Sigmoid colon (tissue), 7 donors: ENCODE results near the gene GTF2IRD1. TPM values are rescaled to one million over a fixed set of nuclear protein-coding genes. Genes with fewer than 3 reads are reported as not detected.
A peak's percentile ranks its signal among the peaks of the same experiment; 100 is the strongest.

Source experiments
- DNase-seq: peaks from one replicate; pipeline ENCODE4 v3.0.0-alpha.2; 2019
- H3K27ac ChIP-seq, 4 donors: fragments of 200-600 bp; sonication (generic); one replicate each; pipeline ENCODE4 v1.5.1; 2016 to 2019; ENCODE audit warnings: mild to moderate bottlenecking in 1 of 4
- H3K27me3 ChIP-seq, 3 donors: fragments of 200-600 bp; sonication (generic); one replicate each; pipeline ENCODE4 v1.5.1; 2019; ENCODE audit warnings: mild to moderate bottlenecking in 1 of 3
- H3K36me3 ChIP-seq, 4 donors: fragments of 200-600 bp; sonication (generic); one replicate each; pipeline ENCODE4 v1.5.1; 2016 to 2019
- H3K4me1 ChIP-seq, 4 donors: fragments of 200-600 bp; sonication (generic); one replicate each; pipeline ENCODE4 v1.5.1; 2017 to 2019
- H3K4me3 ChIP-seq, 4 donors: fragments of 200-600 bp; sonication (generic); one replicate each; pipeline ENCODE4 v1.5.1; 2017 to 2019; ENCODE audit warnings: mild to moderate bottlenecking in 2 of 4, moderate library complexity in 1 of 4
- H3K9me3 ChIP-seq, 4 donors: fragments of 200-600 bp in 3 of 4; sonication (generic) in 3 of 4; one replicate each; pipeline versions ENCODE4 v1.5.1 to v1.6.1; 2013 to 2019
- EP300 ChIP-seq, 4 donors: sonication (generic); formaldehyde crosslinking; IDR thresholded peaks; one replicate each; pipeline ENCODE4 v1.6.1; 2017; ENCODE audit warnings: antibody characterized with exemption in 4 of 4
- POLR2A ChIP-seq, 2 donors: fragments of 450-650 bp; IDR thresholded peaks; one replicate each; pipeline ENCODE4 v1.6.1; 2016; ENCODE audit warnings: antibody characterized with exemption in 2 of 2, mild to moderate bottlenecking in 2 of 2, moderate library complexity in 2 of 2
- POLR2AphosphoS5 ChIP-seq, 4 donors: sonication (generic); formaldehyde crosslinking; IDR thresholded peaks; one replicate each; pipeline ENCODE4 v1.6.1; 2017; ENCODE audit warnings: antibody characterized with exemption in 4 of 4
- WGBS, 2 donors: extraction: QIAGEN DNeasy Blood & Tissue Kit; methylation state at CpG; one replicate each; pipeline ENCODE4 v1.1.7; 2013; 5-methylcytosine and 5-hydroxymethylcytosine counted together
- intact Hi-C: fragments of 100-400 bp; cut with DNase I; formaldehyde crosslinking; loops from one replicate; pipeline ENCODE4 v1.15.1; 2023
- polyA plus RNA-seq, 3 donors: library from polyadenylated mRNA; stranded (reverse); fragments of 200-250 nt; gene quantifications; one replicate each; pipeline ENCODE4 v1.2.3, GENCODE V29; 2013
- total RNA-seq, 4 donors: library from RNA; depleted of rRNA; stranded (reverse); fragments of >200 nt; gene quantifications; one replicate each; pipeline ENCODE4 v1.1.0, GENCODE V29; 2016
- TF ChIP-seq, protein P1 (sequence below), 4 experiments: fragments of 450-650 bp in 3 of 4; fragments of 200-600 bp in 1 of 4; IDR thresholded peaks; one replicate each; pipeline ENCODE4 v1.5.1; 2016 to 2019; ENCODE audit warnings: antibody characterized with exemption in 4 of 4, mild to moderate bottlenecking in 3 of 4, moderate library complexity in 2 of 4
- donor health status: healthy with polysubstance abuse.
- donor health status: Bipolar disorder and iron deficiency.
- donor health status: healthy.

Gene GTF2IRD1
- total and polyA plus RNA-seq, 7 donors: 1.8 to 24.2 (median 15.0) TPM

GRCh38 chr7:74466196-74466813, 12.6 kb downstream of the GTF2IRD1 start:
- Histone ChIP-seq H3K27ac (peak overlapping the region; percentile 53 to 74 (median 72)), H3K9me3 (no peaks in the 10 kb centered on the region), H3K27me3 (no peaks in the 10 kb centered on the region), H3K4me1 (peaks cover 0 to 16% (median 5%) of the 10 kb centered on the region in 4 donors), H3K4me3 (no peak overlapping the region), H3K36me3 (no peaks in the 10 kb centered on the region)
- 27 to 63% methylated on average over 21 of the region's 21 CpGs for WGBS, 2 donors
- peak; percentile 79 for DNase-seq
- TF ChIP-seq EP300 (IDR thresholded peaks at IDR 0.05) (peak in 2 of 4 donors; percentile 52 to 87), POLR2AphosphoS5 (IDR thresholded peaks at IDR 0.05) (peak in 3 of 4 donors; percentile 13 to 35 (median 14))
- TF ChIP-seq, protein P1, sequence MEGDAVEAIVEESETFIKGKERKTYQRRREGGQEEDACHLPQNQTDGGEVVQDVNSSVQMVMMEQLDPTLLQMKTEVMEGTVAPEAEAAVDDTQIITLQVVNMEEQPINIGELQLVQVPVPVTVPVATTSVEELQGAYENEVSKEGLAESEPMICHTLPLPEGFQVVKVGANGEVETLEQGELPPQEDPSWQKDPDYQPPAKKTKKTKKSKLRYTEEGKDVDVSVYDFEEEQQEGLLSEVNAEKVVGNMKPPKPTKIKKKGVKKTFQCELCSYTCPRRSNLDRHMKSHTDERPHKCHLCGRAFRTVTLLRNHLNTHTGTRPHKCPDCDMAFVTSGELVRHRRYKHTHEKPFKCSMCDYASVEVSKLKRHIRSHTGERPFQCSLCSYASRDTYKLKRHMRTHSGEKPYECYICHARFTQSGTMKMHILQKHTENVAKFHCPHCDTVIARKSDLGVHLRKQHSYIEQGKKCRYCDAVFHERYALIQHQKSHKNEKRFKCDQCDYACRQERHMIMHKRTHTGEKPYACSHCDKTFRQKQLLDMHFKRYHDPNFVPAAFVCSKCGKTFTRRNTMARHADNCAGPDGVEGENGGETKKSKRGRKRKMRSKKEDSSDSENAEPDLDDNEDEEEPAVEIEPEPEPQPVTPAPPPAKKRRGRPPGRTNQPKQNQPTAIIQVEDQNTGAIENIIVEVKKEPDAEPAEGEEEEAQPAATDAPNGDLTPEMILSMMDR (IDR thresholded peaks at IDR 0.05): no peak
- intact Hi-C loops: no loop called here

- H3K4me3 ChIP-seq: no peak overlapping the region
- 77 to 79% methylated on average over 9 of the region's 9 CpGs for WGBS, 2 donors
- no peak for DNase-seq
- no peaks in the 10 kb centered on the region for H3K9me3 ChIP-seq
- intact Hi-C loops: no loop called here
- H3K27me3 ChIP-seq: no peaks in the 10 kb centered on the region
- peak overlapping the region in 3 of 4 donors; percentile 72 to 74 (median 73) for H3K27ac ChIP-seq
- no peaks in the 10 kb centered on the region for H3K36me3 ChIP-seq
- H3K4me1 ChIP-seq: peaks cover 0 to 16% (median 5%) of the 10 kb centered on the region in 4 donors
- no peak for TF ChIP-seq POLR2A (IDR thresholded peaks at IDR 0.05)
- TF ChIP-seq POLR2AphosphoS5 (IDR thresholded peaks at IDR 0.05): no peak
- TF ChIP-seq, protein P1 (IDR thresholded peaks at IDR 0.05): no peak
- TF ChIP-seq EP300 (IDR thresholded peaks at IDR 0.05): no peak
Measured at GRCh38 chr7:74467876-74468275, 14.2 kb downstream of the GTF2IRD1 start.

DNA sequence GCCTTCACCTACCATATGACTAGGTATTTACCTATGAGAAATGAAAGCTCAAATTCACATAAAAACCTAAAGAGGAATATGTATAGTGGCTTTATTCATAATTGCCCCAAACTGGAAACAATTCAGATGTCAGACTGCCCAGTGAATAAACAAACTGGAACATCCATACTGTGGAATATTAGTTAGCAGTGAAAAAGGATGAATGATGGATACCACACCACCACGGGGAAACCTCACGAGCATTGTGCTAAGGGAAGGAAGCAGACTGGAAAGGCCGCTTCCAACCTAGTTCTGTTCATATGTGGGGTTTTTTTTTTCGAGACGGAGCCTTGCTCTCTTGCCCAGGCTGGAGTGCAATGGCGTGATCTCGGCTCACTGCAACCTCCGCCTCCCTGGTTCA, 16.8 kb downstream of the GTF2IRD1 start:
- intact Hi-C loops: no loop called here
- Histone ChIP-seq H3K4me1 (peaks cover 0 to 23% (median 4%) of the 10 kb centered on the region in 4 donors), H3K27ac (no peak overlapping the region), H3K4me3 (no peak overlapping the region), H3K36me3 (no peaks in the 10 kb centered on the region), H3K27me3 (no peaks in the 10 kb centered on the region), H3K9me3 (no peaks in the 10 kb centered on the region)
- TF ChIP-seq POLR2AphosphoS5 (IDR thresholded peaks at IDR 0.05) (no peak), EP300 (IDR thresholded peaks at IDR 0.05) (no peak), POLR2A (IDR thresholded peaks at IDR 0.05) (no peak)
- TF ChIP-seq, protein P1 (IDR thresholded peaks at IDR 0.05): no peak
- 97% methylated on average over 8 of the region's 8 CpGs for WGBS, 2 donors
- no peak for DNase-seq

DNA sequence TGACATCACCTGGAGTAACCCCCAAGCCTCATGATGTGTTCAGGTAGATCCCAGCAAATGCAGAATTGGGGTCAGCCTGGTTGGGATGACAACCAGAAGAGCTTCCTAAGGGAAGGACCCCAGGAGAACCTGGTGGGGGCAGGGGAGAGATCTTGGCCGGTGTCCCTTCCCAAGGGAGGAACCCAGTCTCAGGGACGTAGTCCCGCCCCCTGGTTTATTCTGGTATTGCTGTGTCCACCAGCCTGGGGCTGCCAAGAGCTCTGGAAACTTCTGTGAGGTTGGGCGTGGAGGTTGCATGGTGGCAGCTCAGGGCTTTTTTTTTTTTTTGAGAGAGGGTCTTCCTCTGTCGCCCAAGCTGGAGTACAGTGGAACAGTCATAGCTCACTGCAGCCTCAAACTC, 19.4 kb downstream of the GTF2IRD1 start:
- no peak for DNase-seq
- peak overlapping the region in 2 of 4 donors; percentile 28 to 42 for H3K27ac ChIP-seq
- 64 to 83% methylated on average over 5 of the region's 5 CpGs for WGBS, 2 donors
- intact Hi-C loops: no loop called here
- no peaks in the 10 kb centered on the region for H3K27me3 ChIP-seq
- H3K36me3 ChIP-seq: no peaks in the 10 kb centered on the region
- no peaks in the 10 kb centered on the region for H3K9me3 ChIP-seq
- H3K4me1 ChIP-seq: peaks cover 0 to 33% (median 22%) of the 10 kb centered on the region in 4 donors
- H3K4me3 ChIP-seq: no peak overlapping the region
- TF ChIP-seq, protein P1 (IDR thresholded peaks at IDR 0.05): no peak
- TF ChIP-seq POLR2A (IDR thresholded peaks at IDR 0.05): no peak
